Common myeloid progenitor, CD34-positive (primary cell): ENCODE measurements around the gene MEX3B.
A peak's percentile ranks its signal among the peaks of the same experiment; 100 is the strongest.
"Not testable (repeated sequence)": the region's sequence is repeated elsewhere in the genome, so short reads cannot be mapped to it uniquely, and the experiment has no call there.

Experiments used
- CTCF ChIA-PET: fragments of 350-600 bp; sonication (Branson Sonifier 250); formaldehyde crosslinking; loops from one replicate; lab custom pipeline; 2021; ENCODE audit warnings: antibody characterized with exemption; lab: Charles Lee
- POLR2A ChIA-PET: fragments of 350-600 bp; sonication (Branson Sonifier 250); formaldehyde crosslinking; loops from one replicate; lab custom pipeline; 2021; ENCODE audit warnings: antibody characterized with exemption; lab: Charles Lee
- DNase-seq, 3 donors: peaks; one replicate each; pipeline versions ENCODE4 v3.0.0 to v3.0.0-alpha.2; 2013
- H3K27ac ChIP-seq, 2 experiments: 1 replicate in 1 of 2; 2 replicates in 1 of 2; pipeline ENCODE4 v1.7.0; 2013; ENCODE audit warnings: inconsistent platforms in 2 of 2, low read length in 2 of 2, mild to moderate bottlenecking in 2 of 2, low read depth in 1 of 2, moderate library complexity in 1 of 2; ENCODE audit not compliant: severe bottlenecking in 2 of 2, insufficient read depth in 1 of 2, poor library complexity in 1 of 2
- H3K27me3 ChIP-seq, 5 experiments: replicated peaks in 2 of 5; 1 replicate in 3 of 5; 2 replicates in 2 of 5; pipeline versions ENCODE4 v1.6.1 to v1.7.0; 2013; ENCODE audit warnings: low read length in 4 of 5, mild to moderate bottlenecking in 2 of 5, moderate library complexity in 2 of 5, inconsistent platforms in 1 of 5; ENCODE audit not compliant: insufficient read depth in 5 of 5, control insufficient read depth in 4 of 5
- H3K36me3 ChIP-seq, 4 experiments: 1 replicate in 2 of 4; 2 replicates in 2 of 4; pipeline versions ENCODE4 v1.6.1 to v1.7.0; 2013; ENCODE audit warnings: low read length in 3 of 4, control low read depth in 1 of 4, mild to moderate bottlenecking in 1 of 4; ENCODE audit not compliant: control insufficient read depth in 4 of 4, insufficient read depth in 4 of 4
- H3K4me1 ChIP-seq, 4 experiments: 1 replicate in 3 of 4; 2 replicates in 1 of 4; pipeline versions ENCODE4 v1.6.1 to v1.7.1; 2013; ENCODE audit warnings: low read length in 3 of 4, mild to moderate bottlenecking in 3 of 4, control low read depth in 1 of 4, inconsistent platforms in 1 of 4, moderate library complexity in 1 of 4; ENCODE audit not compliant: control insufficient read depth in 4 of 4, insufficient read depth in 4 of 4; ENCODE audit errors: control extremely low read depth in 1 of 4
- H3K4me3 ChIP-seq, 7 experiments: 1 replicate in 4 of 7; 2 replicates in 3 of 7; pipeline versions ENCODE4 v1.5.1 to v1.7.0; 2013; ENCODE audit warnings: mild to moderate bottlenecking in 7 of 7, low read length in 6 of 7, moderate library complexity in 6 of 7, inconsistent platforms in 2 of 7, low read depth in 2 of 7, control low read depth in 1 of 7; ENCODE audit not compliant: insufficient read depth in 4 of 7, control insufficient read depth in 1 of 7; ENCODE audit errors: extremely low read depth in 1 of 7
- H3K9me3 ChIP-seq, 5 experiments: 1 replicate in 4 of 5; 2 replicates in 1 of 5; pipeline versions ENCODE4 v1.6.1 to v1.7.1; 2013; ENCODE audit warnings: low read length in 4 of 5, mild to moderate bottlenecking in 2 of 5, inconsistent platforms in 1 of 5, low read depth in 1 of 5, moderate library complexity in 1 of 5; ENCODE audit not compliant: control insufficient read depth in 4 of 5, insufficient read depth in 2 of 5; ENCODE audit errors: control extremely low read depth in 1 of 5
- WGBS: methylation state at CpG from one replicate; pipeline ENCODE4 v1.1.5; 2013; ENCODE audit not compliant: insufficient coverage; 5-methylcytosine and 5-hydroxymethylcytosine counted together

MEX3B gene

GRCh38 chr15:82036461-82036860, 9.4 kb downstream of the MEX3B start:
- ChIA-PET POLR2A (no interaction called here), CTCF (no interaction called here)
- Histone ChIP-seq H3K27me3 (no peaks in the 10 kb centered on the region), H3K27ac (no peak overlapping the region), H3K4me3 (no peak overlapping the region), H3K36me3 (peaks cover 0 to 8% (median 2%) of the 10 kb centered on the region in 4 experiments), H3K4me1 (peaks cover 0 to 15% (median 3%) of the 10 kb centered on the region in 4 experiments), H3K9me3 (no peaks in the 10 kb centered on the region)
- no peak for DNase-seq
- WGBS: 100% methylated on average over 1 of the region's 7 CpGs

DNA sequence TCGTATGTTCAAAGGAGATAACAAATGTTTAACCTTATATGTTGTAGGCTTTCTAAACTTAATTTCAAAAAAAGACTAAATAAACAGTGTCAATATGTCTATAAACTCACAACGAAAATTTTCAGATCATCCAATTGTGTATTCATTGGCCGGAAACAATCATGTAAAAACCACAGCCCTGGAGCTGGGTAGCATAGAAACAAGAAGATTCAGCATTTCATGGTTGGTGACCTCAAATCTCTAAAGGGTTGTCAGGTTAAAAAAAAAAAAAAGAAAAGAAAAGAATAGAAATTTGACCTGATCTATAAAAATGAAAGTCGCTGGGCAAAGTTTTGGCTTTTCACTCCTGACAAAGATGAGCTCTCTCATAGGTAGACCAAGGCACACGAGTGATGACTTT, 13.9 kb downstream of the MEX3B start:
- ChIA-PET POLR2A (no interaction called here), CTCF (no interaction called here)
- Histone ChIP-seq H3K36me3 (no peaks in the 10 kb centered on the region), H3K27ac (no peak overlapping the region), H3K27me3 (no peaks in the 10 kb centered on the region), H3K9me3 (no peaks in the 10 kb centered on the region), H3K4me3 (no peak overlapping the region), H3K4me1 (no peaks in the 10 kb centered on the region)
- WGBS: 90% methylated on average over 3 of the region's 5 CpGs
- no peak for DNase-seq

DNA sequence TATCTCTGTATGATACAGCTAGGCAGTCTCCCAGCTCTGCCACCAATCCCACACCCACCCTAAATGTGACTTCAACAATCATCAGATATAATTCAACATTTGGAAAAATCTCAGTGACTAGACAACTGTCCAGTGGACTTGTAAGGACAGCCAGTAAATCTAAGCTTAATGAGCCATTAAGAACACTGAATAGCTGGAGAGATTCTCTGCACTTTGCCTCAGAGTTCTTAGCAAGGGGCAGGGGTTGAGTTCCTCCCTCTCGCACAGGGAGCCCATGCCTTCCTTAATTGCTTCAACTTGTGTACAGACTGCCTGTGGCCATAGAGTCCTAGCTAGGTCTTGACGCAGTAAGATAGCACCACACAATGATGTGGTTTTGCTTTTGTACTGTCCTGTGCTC, 15.6 kb downstream of the MEX3B start:
- no peak overlapping the region for H3K27ac ChIP-seq
- H3K27me3 ChIP-seq: no peaks in the 10 kb centered on the region
- H3K4me3 ChIP-seq: no peak overlapping the region
- H3K36me3 ChIP-seq: no peaks in the 10 kb centered on the region
- H3K4me1 ChIP-seq: no peaks in the 10 kb centered on the region
- 100% methylated on average over 2 of the region's 2 CpGs for WGBS
- ChIA-PET CTCF (interaction anchor here (0.7 to 1.3 kb wide), 4 partner anchors 8 to 82 kb away, joined by 3 to 4 read pairs (median 4); no protein-coding TSS in a partner anchor), POLR2A (no interaction called here)
- no peak for DNase-seq
- no peaks in the 10 kb centered on the region for H3K9me3 ChIP-seq

GRCh38 chr15:82028163-82028562, 17.7 kb downstream of the MEX3B start:
- 100% methylated on average over 2 of the region's 5 CpGs for WGBS
- H3K4me1 ChIP-seq, POLR2A ChIA-PET, H3K27me3 ChIP-seq, H3K27ac ChIP-seq, H3K9me3 ChIP-seq, H3K4me3 ChIP-seq, H3K36me3 ChIP-seq, DNase-seq: not testable (repeated sequence)
- CTCF ChIA-PET: interaction anchor here (2.2 kb wide), 1 partner anchor 11 kb away, joined by 9 read pairs; no protein-coding TSS in a partner anchor

DNA sequence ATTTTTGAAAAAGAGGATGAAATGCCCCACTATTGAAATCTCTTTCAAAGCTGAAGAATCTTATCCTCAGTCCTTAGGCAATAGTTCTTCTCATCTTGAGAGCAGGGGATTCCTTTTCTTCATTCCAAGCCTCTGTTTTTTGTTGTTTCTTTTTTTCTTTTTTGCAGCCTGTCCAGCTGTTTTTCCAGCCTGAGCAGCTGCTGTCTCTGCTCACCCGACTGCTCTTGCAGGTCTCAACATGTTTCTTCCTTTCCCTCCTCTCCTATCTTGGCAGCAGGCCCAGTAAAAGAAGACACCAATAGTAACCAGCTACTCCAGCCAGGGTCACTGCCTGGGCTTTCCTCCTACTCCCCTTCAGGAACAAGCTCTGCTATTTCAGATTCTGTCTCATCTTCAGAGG, 23.8 kb downstream of the MEX3B start:
- 0% methylated on average over 1 of the region's 1 CpG for WGBS

GRCh38 chr15:82020625-82021394, 25.0 kb downstream of the MEX3B start:
- Histone ChIP-seq H3K4me3 (no peak overlapping the region), H3K36me3 (no peaks in the 10 kb centered on the region), H3K27ac (no peak overlapping the region), H3K9me3 (peaks cover 0 to 2% (median 0%) of the 10 kb centered on the region in 5 experiments), H3K4me1 (peaks cover 15 to 64% (median 54%) of the 10 kb centered on the region in 4 experiments), H3K27me3 (no peaks in the 10 kb centered on the region)
- ChIA-PET POLR2A (no interaction called here), CTCF (interaction anchor here (0.7 to 1.6 kb wide), 3 partner anchors 7 to 80 kb away, joined by 3 to 4 read pairs (median 3); no protein-coding TSS in a partner anchor)
- DNase-seq: no peak
- 75% methylated on average over 2 of the region's 3 CpGs for WGBS

More for the DNA sequence above, 23.8 kb downstream of the MEX3B start:
- peaks cover 0 to 2% (median 0%) of the 10 kb centered on the region in 5 experiments for H3K9me3 ChIP-seq
- peak in 1 of 3 donors; percentile 7 for DNase-seq
- no peak overlapping the region for H3K27ac ChIP-seq
- ChIA-PET CTCF (interaction anchor here (0.7 to 1.6 kb wide), 4 partner anchors 8 to 81 kb away, joined by 3 to 4 read pairs (median 4); no protein-coding TSS in a partner anchor), POLR2A (no interaction called here)
- H3K4me3 ChIP-seq: no peak overlapping the region
- H3K27me3 ChIP-seq: no peaks in the 10 kb centered on the region
- H3K4me1 ChIP-seq: peaks cover 12 to 53% (median 45%) of the 10 kb centered on the region in 4 experiments
- no peaks in the 10 kb centered on the region for H3K36me3 ChIP-seq

DNA sequence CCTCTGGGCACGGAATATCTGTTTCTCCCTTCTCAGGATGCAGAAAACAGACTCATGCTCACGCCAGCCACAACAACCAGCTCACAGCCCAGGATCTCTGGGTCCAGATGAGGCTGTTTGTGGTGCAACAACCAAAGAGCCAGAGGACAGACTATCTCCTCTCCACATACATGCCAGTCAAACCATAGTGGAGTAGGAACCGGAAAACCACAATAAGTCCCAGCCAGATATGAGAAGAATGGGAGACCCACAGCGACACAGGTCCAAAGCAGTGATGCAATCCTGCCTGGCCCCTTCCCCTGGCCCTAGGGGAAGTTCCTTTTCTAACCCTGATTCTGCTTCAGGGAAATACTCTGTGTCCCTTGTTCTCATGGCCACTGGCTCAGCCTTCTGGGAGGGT, 27.6 kb downstream of the MEX3B start:
- 0% methylated on average over 3 of the region's 4 CpGs for WGBS
- H3K36me3 ChIP-seq: no peaks in the 10 kb centered on the region
- H3K4me3 ChIP-seq: peak overlapping the region in 4 of 7 experiments; percentile 21 to 48 (median 40)
- CTCF ChIA-PET: interaction anchor here (0.8 to 1.0 kb wide), 3 partner anchors 10 to 78 kb away, joined by 3 read pairs; no protein-coding TSS in a partner anchor
- DNase-seq: peak; percentile 92 to 99 (median 98)
- H3K27ac ChIP-seq: peak overlapping the region; percentile 51 to 70
- H3K9me3 ChIP-seq: peaks cover 0 to 2% (median 0%) of the 10 kb centered on the region in 5 experiments
- peaks cover 15 to 72% (median 57%) of the 10 kb centered on the region in 4 experiments for H3K4me1 ChIP-seq
- POLR2A ChIA-PET: interaction anchor here (1.4 kb wide), 1 partner anchor 28 kb away, joined by 8 read pairs; the partner anchor contains the start of gene MEX3B
- no peaks in the 10 kb centered on the region for H3K27me3 ChIP-seq
